PFSK-1 (cell line): ENCODE results near the gene KLF18.

ENCODE experiments used
- FOXP2 ChIP-seq: optimal IDR thresholded peaks from 2 replicates; pipeline ENCODE3; 2011; ENCODE audit warnings: borderline replicate concordance, control low read depth, inconsistent platforms; ENCODE audit not compliant: insufficient read depth; ENCODE audit errors: extremely low read length, extremely low read depth
- POLR2AphosphoS5 ChIP-seq: IDR thresholded peaks from 2 replicates; pipeline ENCODE4 v1.6.1; 2012; ENCODE audit warnings: low read depth, mild to moderate bottlenecking, control low read depth, low read length, moderate library complexity
- REST ChIP-seq, 2 experiments: IDR thresholded peaks; 2 replicates each; pipeline versions ENCODE4 v1.6.1 to v1.8.0; 2011 to 2012; ENCODE audit warnings: low read depth in 2 of 2, low read length in 2 of 2, control low read depth in 1 of 2, inconsistent platforms in 1 of 2, mild to moderate bottlenecking in 1 of 2, moderate library complexity in 1 of 2; ENCODE audit not compliant: insufficient read depth in 1 of 2
- SIN3A ChIP-seq: IDR thresholded peaks from 2 replicates; pipeline ENCODE4 v1.6.1; 2012; ENCODE audit warnings: mild to moderate bottlenecking, low read length, moderate library complexity, borderline replicate concordance; ENCODE audit not compliant: insufficient read depth
- TAF1 ChIP-seq: IDR thresholded peaks from 2 replicates; pipeline ENCODE4 v1.6.1; 2012; ENCODE audit warnings: low read length, control low read depth, borderline replicate concordance; ENCODE audit not compliant: insufficient read depth

GRCh38 chr1:44110916-44111315 lies 30.5 kb downstream of the KLF18 start:
- no peak for TF ChIP-seq TAF1
- no peak for TF ChIP-seq POLR2AphosphoS5
- TF ChIP-seq SIN3A: no peak
- TF ChIP-seq REST (IDR thresholded peaks at IDR 0.05; ENCODE audit: insufficient read depth in 1 of 2, low read depth in 2 of 2, low read length in 2 of 2): no peak
- TF ChIP-seq FOXP2: no peak
